ENCODE results near the gene VWA5A. TPM values are rescaled to one million over a fixed set of nuclear protein-coding genes. Genes with fewer than 3 reads are reported as not detected.
A peak's percentile ranks its signal among the peaks of the same experiment; 100 is the strongest.

VWA5A gene, protein sequence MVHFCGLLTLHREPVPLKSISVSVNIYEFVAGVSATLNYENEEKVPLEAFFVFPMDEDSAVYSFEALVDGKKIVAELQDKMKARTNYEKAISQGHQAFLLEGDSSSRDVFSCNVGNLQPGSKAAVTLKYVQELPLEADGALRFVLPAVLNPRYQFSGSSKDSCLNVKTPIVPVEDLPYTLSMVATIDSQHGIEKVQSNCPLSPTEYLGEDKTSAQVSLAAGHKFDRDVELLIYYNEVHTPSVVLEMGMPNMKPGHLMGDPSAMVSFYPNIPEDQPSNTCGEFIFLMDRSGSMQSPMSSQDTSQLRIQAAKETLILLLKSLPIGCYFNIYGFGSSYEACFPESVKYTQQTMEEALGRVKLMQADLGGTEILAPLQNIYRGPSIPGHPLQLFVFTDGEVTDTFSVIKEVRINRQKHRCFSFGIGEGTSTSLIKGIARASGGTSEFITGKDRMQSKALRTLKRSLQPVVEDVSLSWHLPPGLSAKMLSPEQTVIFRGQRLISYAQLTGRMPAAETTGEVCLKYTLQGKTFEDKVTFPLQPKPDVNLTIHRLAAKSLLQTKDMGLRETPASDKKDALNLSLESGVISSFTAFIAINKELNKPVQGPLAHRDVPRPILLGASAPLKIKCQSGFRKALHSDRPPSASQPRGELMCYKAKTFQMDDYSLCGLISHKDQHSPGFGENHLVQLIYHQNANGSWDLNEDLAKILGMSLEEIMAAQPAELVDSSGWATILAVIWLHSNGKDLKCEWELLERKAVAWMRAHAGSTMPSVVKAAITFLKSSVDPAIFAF
- 3.2 and 4.1 TPM in 2 replicates for total RNA-seq

DNA sequence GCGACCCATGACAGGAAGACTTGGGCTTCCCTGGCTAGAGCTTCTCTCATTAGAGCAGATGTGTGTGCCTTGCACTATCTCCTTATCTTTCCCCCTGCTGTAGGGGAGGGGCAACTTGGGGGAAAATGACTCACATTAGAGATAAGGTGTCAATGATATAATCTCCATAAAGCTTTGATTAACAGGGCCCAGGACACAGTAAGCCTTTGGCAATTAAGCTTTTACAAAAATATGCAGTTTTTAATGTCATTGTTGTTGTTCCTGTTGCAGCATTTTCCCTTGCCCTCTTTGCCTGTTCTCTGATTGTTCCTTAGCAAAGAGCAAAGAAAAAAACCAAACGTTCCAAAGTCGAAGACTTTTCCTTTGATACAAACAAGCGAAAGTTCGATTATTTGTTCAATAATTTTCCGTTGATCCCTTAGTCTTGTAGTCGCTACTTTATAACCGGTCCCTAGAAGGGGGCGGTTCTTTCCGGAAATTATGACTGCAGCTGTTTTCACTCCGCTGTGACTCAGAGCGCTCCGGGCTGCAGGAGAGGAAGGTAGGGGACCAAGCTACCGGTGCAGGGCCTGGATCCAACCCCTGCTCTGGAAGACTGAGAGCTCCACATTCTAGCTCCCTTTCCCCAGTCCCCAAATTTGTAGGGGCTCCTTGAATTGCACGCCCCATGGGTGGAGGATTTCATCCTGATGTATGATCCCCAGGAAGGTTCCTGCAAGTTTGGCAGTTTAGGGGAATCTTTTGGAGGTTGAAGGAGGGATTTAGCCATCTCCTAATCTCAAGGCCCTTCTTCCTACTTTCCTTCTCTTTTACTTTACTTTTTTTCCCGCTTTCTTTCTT, at the start of gene VWA5A:
TSS of gene VWA5A (plus strand) at position 509 of the 840 bp plus-strand sequence. CDS start 2,062 bp downstream, outside the sequence.
- DNase-seq (ENCODE audit: low read depth in 2 of 2): peak; percentile 88

DNA sequence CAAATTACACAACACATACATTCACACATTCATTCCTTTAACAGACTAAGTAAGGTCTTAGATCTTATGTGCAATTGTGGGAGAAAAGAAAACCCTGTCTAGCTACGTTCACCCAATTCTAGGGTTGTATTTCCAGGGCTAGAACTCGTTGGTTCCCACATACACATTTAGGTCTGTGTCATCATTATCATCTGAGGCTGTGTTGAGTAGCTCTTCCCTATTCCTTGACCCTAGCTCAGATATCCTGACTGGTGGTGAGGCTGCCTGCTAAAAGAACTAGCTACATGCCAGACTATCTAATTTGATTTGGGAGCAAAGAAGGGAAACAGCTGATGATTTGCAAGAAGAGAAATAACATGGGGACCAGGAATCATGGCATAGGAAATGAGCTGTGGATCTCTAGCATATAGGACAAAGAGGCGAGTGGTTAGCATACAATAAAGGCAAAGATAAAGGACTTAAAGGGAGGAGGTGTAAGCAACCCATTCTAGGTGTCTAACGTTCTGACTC, 46.6 kb upstream of the VWA5A start:
- no peak for DNase-seq (ENCODE audit: low read depth in 2 of 2)

DNA sequence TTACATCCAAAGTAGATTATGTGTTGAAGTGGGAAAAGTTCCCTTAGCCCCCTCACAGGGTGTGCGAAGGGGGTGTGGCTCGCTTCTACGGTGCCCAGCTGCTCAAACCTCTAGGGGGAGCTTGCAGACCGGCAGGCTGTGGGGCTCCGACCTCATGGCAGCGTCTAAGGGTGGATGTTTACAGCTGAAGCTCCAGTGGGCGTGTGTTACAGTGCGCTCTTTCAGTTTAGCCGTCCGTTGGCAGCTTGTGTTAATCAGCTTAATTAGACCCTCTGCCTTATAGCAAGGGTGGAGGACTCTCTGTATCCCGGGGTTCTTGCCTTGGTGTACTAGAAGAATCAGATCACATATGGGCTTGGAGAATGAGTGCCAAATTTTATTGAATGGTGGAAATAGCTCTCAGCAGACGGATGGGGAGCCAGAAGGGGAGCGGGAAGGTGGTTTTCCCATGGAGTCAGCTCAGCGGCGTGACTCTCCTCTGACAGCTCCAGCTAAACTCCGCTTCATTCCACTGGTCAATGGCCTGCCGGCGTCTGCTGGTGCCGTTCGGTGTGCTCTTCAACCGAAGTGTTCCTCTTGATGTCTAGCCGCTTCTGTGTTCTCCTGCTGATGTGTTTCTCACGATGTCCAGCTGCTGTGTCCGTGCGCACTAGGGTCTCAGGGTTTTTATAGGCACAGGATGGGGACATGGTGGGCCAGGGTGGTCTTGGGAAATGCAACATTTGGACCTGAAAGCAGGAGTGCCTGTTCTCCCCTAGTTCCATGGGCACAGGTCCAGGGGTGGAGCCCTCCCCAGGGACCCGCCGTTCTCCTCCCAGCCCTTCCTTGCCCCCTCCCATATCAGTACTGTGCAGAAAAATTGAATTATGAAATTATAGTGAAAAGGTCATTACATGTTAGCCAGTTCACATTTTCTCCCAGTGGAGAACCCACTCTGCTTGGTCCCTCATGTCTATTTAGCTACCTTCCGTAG, 45.5 kb upstream of the VWA5A start:
- peak; percentile 74 to 84 for DNase-seq (ENCODE audit: low read depth in 2 of 2)

DNA sequence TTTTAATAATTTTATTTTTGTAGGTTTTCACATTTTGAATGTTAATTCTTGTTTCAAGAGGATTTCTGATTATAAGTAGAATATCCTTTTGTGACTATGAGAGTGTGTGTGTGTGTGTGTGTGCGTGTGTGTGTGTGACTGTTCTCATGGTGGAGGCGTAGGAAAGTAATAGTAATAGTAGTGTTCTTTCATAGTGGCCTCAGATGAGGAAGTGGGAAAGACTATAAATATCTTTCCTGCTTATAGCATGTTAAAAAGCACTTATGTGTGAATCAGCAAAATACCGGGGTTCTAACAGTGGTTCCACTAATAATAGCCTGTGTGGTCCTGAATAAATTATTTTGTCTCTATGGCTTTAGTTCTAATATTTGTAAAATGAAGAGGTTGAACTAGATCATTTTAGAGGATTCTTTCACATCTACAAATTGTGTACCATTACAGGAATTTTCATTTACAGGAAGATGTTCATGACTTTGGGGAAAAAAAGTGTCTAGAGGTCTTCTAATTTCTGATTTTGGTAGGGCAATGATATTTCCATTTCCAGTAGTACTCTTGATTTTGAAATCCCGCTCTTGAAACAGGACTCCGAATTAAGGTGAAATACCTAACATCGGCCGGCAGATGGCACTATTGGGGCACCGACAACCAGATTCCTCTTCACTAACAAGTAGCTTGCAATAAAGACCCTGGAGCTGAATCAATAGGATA, 44.2 kb upstream of the VWA5A start:
- DNase-seq (ENCODE audit: low read depth in 2 of 2): peak; percentile 88 to 90

DNA sequence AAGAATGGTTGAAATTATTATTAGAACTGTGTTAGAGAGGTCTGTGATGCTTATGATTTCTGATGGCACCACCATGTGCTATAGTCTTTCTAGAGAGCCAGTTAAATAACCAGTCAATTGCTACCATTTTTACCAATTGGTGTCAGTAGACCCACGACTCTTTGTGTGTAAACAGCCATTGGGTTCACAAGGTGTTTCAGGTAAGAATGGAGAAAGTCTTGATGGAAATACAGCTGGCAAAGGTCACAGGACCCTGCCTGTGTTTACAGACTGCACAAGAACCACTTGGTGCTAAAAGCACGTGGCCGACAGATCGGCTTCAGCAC, 43.7 kb upstream of the VWA5A start:
- no peak for DNase-seq (ENCODE audit: low read depth in 2 of 2)

DNA sequence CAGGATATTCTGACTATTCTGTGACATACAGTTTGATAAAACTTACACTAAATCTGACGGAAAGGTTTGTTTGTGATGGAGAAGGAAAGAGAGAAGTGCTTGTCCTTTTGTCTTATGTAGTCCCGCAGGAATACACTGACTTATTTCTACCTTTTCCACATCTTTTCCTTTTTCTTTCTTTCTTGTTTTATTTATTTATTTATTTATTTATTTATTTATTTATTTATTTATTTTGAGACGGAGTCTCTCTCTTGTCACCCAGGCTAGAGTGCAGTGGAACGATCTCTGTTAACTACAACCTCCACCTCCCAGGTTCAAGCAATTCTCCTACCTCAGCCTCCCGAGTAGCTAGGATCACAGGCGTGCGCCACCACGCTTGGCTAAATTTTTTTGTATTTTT, 43.1 kb upstream of the VWA5A start:
- DNase-seq (ENCODE audit: low read depth in 2 of 2): no peak

DNA sequence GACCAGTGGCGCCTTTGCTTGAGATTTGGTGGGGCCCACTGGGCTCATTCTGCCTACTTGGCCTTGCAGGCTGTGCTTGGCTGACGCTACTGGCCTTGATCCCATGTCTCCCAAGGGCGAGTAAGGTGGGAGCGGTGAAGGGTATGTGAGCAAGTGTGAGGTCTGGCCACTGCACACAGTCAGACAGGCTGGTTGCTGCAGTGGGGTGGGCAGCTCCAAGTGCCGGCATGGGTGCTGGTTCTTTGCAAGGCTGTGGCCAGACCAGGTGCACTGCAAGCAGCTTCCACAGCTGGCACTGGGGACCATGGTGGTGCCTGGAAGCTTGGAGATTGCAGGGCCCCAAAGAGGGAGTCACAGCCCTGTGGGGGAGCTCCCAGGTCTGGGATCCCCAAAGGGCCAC, 40.7 kb upstream of the VWA5A start:
- no peak for DNase-seq (ENCODE audit: low read depth in 2 of 2)

DNA sequence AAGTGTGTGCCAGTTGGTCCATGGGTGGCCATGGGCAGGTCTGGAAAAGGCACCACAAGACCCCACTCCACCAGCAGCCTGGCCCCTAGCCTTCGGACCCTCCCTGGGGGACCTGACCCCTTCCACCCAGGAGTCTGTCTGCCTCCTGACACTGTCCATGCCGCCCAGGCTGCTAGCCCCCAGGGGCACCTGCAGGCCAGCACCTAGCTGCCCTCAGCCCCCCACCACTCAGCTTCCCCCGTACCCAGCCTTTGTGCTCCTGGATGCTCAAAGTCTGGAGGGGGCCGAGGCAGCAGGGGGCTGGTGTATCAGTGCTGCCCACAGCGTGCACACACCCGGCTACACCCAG, 39.8 kb upstream of the VWA5A start:
- no peak for DNase-seq (ENCODE audit: low read depth in 2 of 2)

DNA sequence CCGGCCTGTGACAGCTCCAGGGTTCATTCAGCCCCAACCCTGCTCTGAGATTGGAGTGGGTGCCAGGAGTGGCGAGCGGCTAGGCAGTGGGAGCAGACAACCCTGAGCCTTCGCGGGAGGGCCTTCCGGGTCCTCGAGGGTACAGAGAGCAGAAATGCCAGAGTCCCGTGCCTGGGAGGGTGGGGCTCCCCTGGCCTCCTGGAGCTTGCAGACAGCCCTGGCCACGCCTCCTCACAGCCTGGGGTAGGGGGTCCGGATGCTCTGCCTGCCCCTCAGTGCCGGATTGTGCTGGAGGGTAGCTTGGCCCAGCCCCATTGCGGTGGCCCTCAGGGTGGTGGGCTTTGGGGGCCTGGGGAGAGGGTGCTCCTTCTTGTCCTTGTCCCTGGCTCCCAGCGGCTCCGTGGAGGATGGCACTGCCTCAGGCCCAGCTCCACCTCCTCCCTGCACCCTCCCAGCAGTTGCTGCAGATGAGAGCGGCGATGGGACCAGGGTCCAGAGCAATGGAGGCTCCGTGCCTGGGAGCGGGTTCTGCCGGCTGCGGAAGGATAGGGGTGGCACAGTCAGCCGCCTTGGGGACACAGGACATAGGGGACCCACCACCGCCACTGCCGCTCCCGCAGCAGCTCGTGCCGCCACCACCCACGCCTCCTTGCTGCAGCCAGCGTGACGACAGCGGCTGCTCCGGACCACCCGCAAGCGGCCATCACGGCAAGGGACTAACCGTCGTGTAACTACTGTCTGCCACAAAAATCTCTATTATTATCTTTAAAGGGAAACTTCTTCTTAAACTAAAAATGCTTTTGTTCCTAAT, 39.2 kb upstream of the VWA5A start:
- peak; percentile 15 to 22 for DNase-seq (ENCODE audit: low read depth in 2 of 2)

DNA sequence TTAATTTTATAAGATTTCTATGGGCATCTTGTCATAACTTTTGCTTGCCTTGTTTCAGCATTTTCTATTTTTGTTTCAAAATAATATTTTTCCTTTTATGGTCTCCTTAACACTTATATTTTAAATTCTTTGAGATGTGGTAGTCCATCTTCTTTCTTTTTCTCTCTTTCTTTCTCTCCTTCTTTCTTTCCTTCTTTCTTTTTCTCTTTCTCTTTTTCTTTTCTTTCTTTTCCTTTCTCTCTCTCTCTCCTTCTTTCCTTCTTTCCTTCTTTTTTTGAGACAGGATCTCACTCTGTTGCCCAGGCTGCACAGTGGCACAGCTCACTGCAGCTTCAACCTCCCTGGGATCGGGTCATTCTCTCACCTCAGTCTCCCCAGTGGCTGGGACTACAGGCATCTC, 38.0 kb upstream of the VWA5A start:
- no peak for DNase-seq (ENCODE audit: low read depth in 2 of 2)

DNA sequence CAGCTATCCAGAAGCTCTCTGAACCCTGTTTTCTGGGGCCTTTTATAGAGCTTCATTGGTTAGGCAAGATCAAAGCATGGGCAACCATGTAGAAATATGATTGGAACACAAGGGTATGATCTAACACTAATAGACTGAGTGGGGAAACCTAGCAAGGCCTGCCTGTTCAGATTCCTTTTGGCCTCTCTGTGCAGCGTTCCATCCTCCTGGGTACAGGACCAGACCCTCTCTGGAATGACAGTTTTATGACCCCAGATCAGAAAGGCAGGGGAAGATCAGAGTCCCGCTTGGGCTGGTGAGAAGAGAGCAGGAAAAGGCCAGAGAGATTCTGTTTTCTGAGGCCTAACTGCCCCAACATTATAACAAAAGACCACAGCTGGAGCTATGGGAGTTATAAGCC, 36.7 kb upstream of the VWA5A start:
- no peak for DNase-seq (ENCODE audit: low read depth in 2 of 2)

DNA sequence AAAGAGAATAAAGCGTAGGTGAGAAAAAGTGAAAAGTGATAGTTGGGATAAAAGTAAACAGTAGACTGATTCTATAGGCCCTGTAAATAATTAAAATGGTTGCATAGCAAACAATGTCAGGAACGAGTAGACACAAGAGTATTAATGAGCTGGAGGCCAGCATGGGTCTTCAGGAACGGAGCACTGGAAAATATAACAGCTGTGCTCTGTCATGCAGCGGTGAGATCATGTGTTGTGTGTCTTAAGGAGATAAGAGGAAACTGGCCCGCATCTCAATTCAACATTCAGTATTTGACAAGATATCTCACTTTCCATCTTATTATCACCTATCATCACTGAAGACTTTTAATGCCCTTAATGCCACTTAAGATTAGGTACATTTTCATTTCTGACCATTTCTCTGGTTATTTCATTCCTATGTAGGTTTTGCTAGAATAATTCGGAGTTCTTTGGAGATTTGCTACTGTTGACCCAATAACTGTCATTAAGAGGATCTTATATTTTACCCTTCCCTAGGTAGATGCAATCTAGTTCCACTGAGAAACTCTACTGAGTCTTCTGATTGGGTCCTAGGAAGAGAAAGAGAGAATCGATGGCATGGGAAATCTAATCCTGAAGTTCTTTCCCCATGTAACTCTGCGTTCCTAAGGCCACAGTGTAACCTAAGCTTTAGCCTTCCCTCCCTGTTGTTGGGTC, 35.5 kb upstream of the VWA5A start:
- no peak for DNase-seq (ENCODE audit: low read depth in 2 of 2)

DNA sequence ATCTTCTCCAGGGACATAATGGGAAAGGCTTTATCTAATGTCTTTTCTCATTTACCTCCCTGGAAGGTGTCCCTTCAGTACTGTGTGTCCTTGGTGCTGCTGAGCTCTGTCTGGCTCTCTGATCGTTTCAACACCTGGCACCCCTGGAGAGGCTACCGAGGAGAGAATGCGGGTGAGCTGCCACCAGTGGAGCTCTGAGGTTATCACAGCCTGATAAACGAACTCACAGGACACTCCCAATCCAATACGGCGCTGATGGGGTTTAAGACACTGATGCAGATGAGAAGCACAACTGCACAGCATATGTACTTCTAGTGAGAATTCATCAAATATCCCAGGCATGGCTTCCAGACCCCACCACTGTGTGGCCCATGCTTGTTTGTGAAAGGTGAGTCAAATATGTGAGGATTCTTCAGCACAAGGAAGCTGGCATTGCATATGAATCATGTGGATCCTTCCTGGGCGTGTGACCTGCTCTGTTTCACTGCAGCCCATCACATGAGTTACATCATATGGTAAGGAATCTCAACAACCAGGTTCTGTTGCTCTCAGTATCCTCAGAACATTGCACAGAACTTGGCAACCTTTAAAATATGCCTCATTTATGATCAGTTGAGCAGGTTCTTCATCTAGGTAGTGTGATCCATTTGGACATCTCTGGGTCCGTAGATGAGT, 34.8 kb upstream of the VWA5A start:
- DNase-seq (ENCODE audit: low read depth in 2 of 2): no peak

DNA sequence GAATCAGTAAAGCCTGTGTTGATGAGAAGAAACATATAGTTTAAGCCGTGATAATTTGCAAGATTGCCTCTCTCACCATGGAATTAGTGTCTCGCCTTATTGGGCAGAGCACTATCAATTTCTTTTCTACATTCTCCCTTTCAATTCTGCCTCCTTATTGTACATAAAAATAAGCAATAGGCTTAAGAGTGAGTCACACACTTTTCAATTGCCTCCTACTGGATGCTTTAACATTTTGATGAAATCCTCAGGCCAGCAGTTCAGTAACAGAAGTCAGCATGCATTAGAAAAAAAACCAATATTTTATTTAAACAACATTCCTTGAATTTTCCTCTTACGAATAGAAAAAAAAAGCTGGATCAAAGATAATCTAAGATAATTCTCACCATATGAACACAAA, 33.8 kb upstream of the VWA5A start:
- DNase-seq (ENCODE audit: low read depth in 2 of 2): no peak

DNA sequence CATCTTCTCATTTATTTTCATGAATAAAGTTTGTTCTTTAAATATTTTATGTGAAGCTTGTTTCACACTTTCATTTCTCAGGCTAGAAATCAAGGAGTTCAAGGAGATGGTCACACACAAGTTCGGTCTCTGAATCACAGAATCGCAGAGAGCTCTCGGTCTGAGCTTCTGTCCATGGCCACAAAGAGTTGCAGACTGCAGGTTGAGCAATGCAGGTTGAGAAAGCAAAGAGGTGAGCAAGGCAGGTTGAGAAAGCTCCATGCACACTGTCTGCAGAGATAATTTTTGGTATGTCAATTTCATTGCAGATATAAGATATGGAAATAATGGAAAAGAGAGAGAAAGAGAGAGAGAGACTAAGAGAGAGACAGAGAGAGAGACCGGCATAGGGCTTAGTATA, 32.9 kb upstream of the VWA5A start:
- DNase-seq (ENCODE audit: low read depth in 2 of 2): no peak

DNA sequence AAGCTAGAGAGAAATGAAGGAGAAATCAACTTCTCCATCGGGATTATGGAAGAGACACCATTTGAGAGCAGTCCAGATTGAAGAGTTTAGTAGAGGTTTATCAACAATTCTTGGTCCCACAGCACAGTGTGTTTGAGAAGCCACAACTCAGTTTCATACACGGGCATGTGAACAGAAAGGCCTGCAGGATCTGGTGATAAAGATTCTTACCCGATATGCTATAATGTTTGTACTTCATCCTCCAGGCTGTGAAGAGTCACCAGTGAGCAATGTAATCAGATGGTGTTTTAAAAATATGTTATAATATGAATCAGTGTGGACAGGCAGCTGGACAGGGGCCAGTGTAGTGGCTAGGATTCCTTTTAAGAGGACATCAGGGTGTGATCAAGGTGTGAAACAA, 29.7 kb upstream of the VWA5A start:
- DNase-seq (ENCODE audit: low read depth in 2 of 2): no peak

DNA sequence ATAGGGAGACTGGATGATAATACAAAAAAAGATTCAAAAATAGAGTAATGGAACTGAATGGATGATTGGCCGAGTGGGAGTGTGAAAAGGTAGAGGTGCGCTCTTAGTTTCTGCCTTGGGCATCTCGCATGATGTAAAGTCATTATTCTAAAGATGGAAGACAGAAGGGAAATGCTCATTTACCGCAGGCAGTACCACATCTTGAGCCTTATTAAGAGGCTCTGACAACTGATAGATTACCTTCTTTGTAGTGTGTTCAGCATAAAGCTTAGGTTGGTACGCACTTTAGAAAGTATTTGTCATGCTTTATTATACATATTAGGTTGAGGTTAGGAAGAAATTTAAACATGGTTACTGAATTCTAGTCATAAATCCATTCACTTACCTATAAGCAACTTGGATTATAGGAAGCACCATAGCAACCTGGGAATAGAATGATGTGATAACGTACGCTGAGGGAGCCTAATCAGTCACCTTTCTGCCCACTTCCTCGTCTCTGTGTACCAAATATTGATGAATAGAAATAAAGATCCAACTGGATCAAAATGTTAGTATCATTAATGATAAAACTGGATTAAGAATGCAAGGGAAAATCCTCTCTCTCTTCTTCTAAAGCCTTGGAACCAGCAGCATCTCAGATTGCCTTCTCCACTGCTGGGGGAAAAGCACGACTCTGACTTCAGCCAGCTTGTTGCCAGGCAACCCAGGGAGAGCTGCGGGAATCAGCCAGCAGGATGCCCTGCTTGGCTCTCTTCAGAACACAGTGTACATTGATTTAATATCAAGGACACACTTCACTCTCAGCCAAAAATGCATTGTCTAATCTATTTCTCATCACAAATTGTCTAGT, 29.0 kb upstream of the VWA5A start:
- no peak for DNase-seq (ENCODE audit: low read depth in 2 of 2)
